ENCODE data around the gene HAPLN2. TPM values are rescaled to one million over a fixed set of nuclear protein-coding genes. Genes with fewer than 3 reads are reported as not detected.
"Not testable (repeated sequence)": the region's sequence is repeated elsewhere in the genome, so short reads cannot be mapped to it uniquely, and the experiment has no call there.

The HAPLN2 gene
- total and polyA plus RNA-seq, 2 of the 4 experiments (the other 2 are of a cell fraction): not detected

GRCh38 chr1:156602557-156602993, 16.6 kb upstream of the HAPLN2 start:
- in situ Hi-C loops (cut with MboI; ENCODE audit: low sequenced_read_pairs): no loop called here
- H3K36me3 ChIP-seq (ENCODE audit: control insufficient read depth, insufficient read depth, low read length): peaks cover 8% of the 10 kb centered on the region
- H3K79me1 ChIP-seq (ENCODE audit: low read depth in 1 of 2, low read length in 2 of 2): peaks cover 16 to 44% of the 10 kb centered on the region in 2 experiments; a peak in 3 of 4 replicates
- DNase-seq: no peak
- no peak for ATAC-seq (ENCODE audit: low read depth)
- intact Hi-C loops (cut with micrococcal nuclease): no loop called here
- no peaks in the 10 kb centered on the region for H4K20me1 ChIP-seq (ENCODE audit: insufficient read depth, low read length)
- peak overlapping the region; percentile 49 to 78; a peak in 2 of 4 replicates for H4K8ac ChIP-seq (ENCODE audit: low read depth in 2 of 2, low read length in 2 of 2)
- WGBS, 2 experiments (ENCODE audit: extremely low coverage in 2 of 2, insufficient read length in 1 of 2): 0% methylated on average over 4 of the region's 10 CpGs; no CpG with 5 or more reads in 1 of the 2 experiments
- 0 out of 2 replicates have a peak, but pooled peaks cover 4% of the 10 kb centered on the region for H3K4me1 ChIP-seq (ENCODE audit: control insufficient read depth, insufficient read depth, low read length)
- H3K9me1 ChIP-seq (ENCODE audit: insufficient read depth, low read length): peaks cover 14% of the 10 kb centered on the region
- H3K23ac ChIP-seq (ENCODE audit: low read depth, low read length): no peak overlapping the region
- H3K4me2 ChIP-seq (ENCODE audit: low read depth, low read length): no peak overlapping the region
- dilution Hi-C loops (cut with HindIII; ENCODE audit: low sequenced_read_pairs, unreplicated experiment): no loop called here
- H3K56ac ChIP-seq (ENCODE audit: extremely low read depth, insufficient read depth, low read length): no peak overlapping the region
- no peak overlapping the region for H3K9ac ChIP-seq (ENCODE audit: low read depth, low read length)
- H2BK5ac ChIP-seq (ENCODE audit: low read depth, low read length, poor library complexity, severe bottlenecking): no peak overlapping the region
- H4K91ac ChIP-seq (ENCODE audit: insufficient read depth, low read depth, low read length): no peak overlapping the region
- H3K4me3 ChIP-seq (ENCODE audit: insufficient read depth, low read depth, low read length): no peak overlapping the region
- peaks cover 1% of the 10 kb centered on the region; the same call in 1 of the 2 replicates for H3K27me3 ChIP-seq (ENCODE audit: control insufficient read depth, insufficient read depth, low read length)
- TF ChIP-seq, protein P1, sequence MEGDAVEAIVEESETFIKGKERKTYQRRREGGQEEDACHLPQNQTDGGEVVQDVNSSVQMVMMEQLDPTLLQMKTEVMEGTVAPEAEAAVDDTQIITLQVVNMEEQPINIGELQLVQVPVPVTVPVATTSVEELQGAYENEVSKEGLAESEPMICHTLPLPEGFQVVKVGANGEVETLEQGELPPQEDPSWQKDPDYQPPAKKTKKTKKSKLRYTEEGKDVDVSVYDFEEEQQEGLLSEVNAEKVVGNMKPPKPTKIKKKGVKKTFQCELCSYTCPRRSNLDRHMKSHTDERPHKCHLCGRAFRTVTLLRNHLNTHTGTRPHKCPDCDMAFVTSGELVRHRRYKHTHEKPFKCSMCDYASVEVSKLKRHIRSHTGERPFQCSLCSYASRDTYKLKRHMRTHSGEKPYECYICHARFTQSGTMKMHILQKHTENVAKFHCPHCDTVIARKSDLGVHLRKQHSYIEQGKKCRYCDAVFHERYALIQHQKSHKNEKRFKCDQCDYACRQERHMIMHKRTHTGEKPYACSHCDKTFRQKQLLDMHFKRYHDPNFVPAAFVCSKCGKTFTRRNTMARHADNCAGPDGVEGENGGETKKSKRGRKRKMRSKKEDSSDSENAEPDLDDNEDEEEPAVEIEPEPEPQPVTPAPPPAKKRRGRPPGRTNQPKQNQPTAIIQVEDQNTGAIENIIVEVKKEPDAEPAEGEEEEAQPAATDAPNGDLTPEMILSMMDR (conservative IDR thresholded peaks at IDR 0.05; ENCODE audit: low read depth, low read length): peak; percentile 36
- no peak for TF ChIP-seq POLR2A (IDR thresholded peaks at IDR 0.05; ENCODE audit: low read depth, low read length)
- CTCF ChIA-PET: interaction anchor here (0.7 to 1.0 kb wide), 2 partner anchors 11 to 157 kb away, joined by 3 to 4 read pairs; partner anchors contain the start of gene NAXE
- no peak overlapping the region for H2BK20ac ChIP-seq (ENCODE audit: low read depth, low read length)
- H2AK5ac ChIP-seq (ENCODE audit: low read depth, low read length): no peak overlapping the region
- POLR2A ChIA-PET (ENCODE audit: unreplicated experiment): no interaction called here
- no peak overlapping the region for H3K4ac ChIP-seq (ENCODE audit: low read depth, low read length)
- peak overlapping the region; percentile 76 for H2AFZ ChIP-seq (replicated peaks; ENCODE audit: low read length, poor library complexity)
- H2AK9ac ChIP-seq (replicated peaks; ENCODE audit: low read depth, low read length, poor library complexity): no peak overlapping the region
- no TSS peak for BruUV-seq (replicated peaks)
- H2BK15ac ChIP-seq (ENCODE audit: low read depth, low read length): no peak overlapping the region
- H3K14ac ChIP-seq (replicated peaks; ENCODE audit: low read depth, low read length): no peak overlapping the region
- H3K27ac ChIP-seq (ENCODE audit: insufficient read depth, low read length): no peak overlapping the region
- no peak overlapping the region for H3K18ac ChIP-seq (ENCODE audit: low read depth, low read length)
- no peak overlapping the region for H4K5ac ChIP-seq (ENCODE audit: low read depth, low read length)
- no peak overlapping the region for H2BK120ac ChIP-seq (ENCODE audit: low read depth, low read length)
- H3K9me3 ChIP-seq (ENCODE audit: control insufficient read depth, insufficient read depth, low read length): no peaks in the 10 kb centered on the region

- BruUV-seq (replicated peaks); H4K5ac ChIP-seq (ENCODE audit: low read depth, low read length); H3K4me1 ChIP-seq (ENCODE audit: control insufficient read depth, insufficient read depth, low read length); POLR2A ChIA-PET (ENCODE audit: unreplicated experiment); H4K8ac ChIP-seq (ENCODE audit: low read depth in 2 of 2, low read length in 2 of 2); H3K4me2 ChIP-seq (ENCODE audit: low read depth, low read length); H3K18ac ChIP-seq (ENCODE audit: low read depth, low read length); H2AFZ ChIP-seq (replicated peaks; ENCODE audit: low read length, poor library complexity); H2BK5ac ChIP-seq (ENCODE audit: low read depth, low read length, poor library complexity, severe bottlenecking); H2AK5ac ChIP-seq (ENCODE audit: low read depth, low read length); H2AK9ac ChIP-seq (replicated peaks; ENCODE audit: low read depth, low read length, poor library complexity); H3K4me3 ChIP-seq (ENCODE audit: insufficient read depth, low read depth, low read length); H3K56ac ChIP-seq (ENCODE audit: extremely low read depth, insufficient read depth, low read length); H4K20me1 ChIP-seq (ENCODE audit: insufficient read depth, low read length); H3K9me1 ChIP-seq (ENCODE audit: insufficient read depth, low read length); H2BK120ac ChIP-seq (ENCODE audit: low read depth, low read length); H3K9me3 ChIP-seq (ENCODE audit: control insufficient read depth, insufficient read depth, low read length); intact Hi-C loops (cut with micrococcal nuclease); H3K23ac ChIP-seq (ENCODE audit: low read depth, low read length); H3K36me3 ChIP-seq (ENCODE audit: control insufficient read depth, insufficient read depth, low read length); H2BK20ac ChIP-seq (ENCODE audit: low read depth, low read length); H4K91ac ChIP-seq (ENCODE audit: insufficient read depth, low read depth, low read length); dilution Hi-C loops (cut with HindIII; ENCODE audit: low sequenced_read_pairs, unreplicated experiment); H3K79me1 ChIP-seq (ENCODE audit: low read depth in 1 of 2, low read length in 2 of 2); H3K27ac ChIP-seq (ENCODE audit: insufficient read depth, low read length); CTCF ChIA-PET; ATAC-seq (ENCODE audit: low read depth); H3K14ac ChIP-seq (replicated peaks; ENCODE audit: low read depth, low read length); H3K4ac ChIP-seq (ENCODE audit: low read depth, low read length); DNase-seq; H2BK15ac ChIP-seq (ENCODE audit: low read depth, low read length); H3K9ac ChIP-seq (ENCODE audit: low read depth, low read length): not testable (repeated sequence)
- in situ Hi-C loops (cut with MboI; ENCODE audit: low sequenced_read_pairs): loop anchor here (5.0 kb wide), 1 partner anchor 220 kb away; no protein-coding TSS in a partner anchor
- H3K27me3 ChIP-seq (ENCODE audit: control insufficient read depth, insufficient read depth, low read length): peaks cover 18% of the 10 kb centered on the region
- WGBS, 2 experiments (ENCODE audit: extremely low coverage in 2 of 2, insufficient read length in 1 of 2): 57% methylated on average over 1 of the region's 4 CpGs; no CpG with 5 or more reads in 1 of the 2 experiments
Measured at GRCh38 chr1:156607344-156607743, 11.9 kb upstream of the HAPLN2 start.

Data from IMR-90 (cell line).